ENCODE results near the gene SCAMP4.

SCAMP4 gene

DNA sequence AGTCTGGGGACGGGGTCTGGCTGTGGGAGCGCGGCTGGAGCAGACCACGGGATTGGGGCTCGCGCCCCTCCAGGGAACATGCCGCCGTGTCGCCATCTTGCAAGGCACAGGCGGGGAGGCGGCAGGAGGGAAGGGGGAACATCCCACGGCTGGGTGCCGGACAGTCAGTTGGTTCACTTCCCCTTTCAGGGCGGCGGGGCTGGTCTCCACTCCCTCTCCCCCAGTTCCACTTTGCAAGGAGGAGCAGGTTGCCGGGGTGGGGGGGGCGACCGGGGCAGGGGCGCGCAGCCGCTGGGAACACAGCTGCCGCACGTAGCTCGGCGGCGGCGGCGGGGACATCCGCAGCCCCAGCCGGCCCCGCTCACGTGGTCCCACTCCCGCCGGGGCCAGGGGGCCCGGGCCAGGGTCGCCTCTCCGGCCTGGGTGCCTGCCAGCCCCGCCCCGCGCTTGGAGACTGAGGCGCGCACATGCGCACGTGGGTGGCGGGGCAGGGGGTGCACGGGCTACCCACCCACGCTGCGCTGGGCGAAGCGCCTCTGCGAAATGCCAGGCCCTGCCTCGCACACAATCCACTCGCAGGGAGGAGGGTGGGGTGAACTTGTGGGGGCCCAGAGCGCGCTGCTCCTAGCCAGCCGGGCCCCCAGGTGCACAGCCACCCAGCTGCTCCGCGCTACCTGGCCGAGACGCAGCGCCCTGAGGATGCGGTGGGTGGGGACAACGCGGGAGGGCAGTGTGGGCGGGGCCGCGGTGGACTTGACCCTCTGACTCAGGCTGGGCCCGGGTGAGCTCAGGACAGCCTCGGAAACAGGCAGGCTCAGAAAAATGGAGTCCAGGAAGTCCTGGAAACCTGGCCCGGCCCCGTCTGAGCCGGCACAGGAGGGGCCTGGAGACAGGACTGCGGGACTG is 48.2 kb upstream of the SCAMP4 start:
- peak overlapping the region; percentile 99 for H3K4me2 ChIP-seq (ENCODE audit: low read length)
- H3K36me3 ChIP-seq (replicated peaks; ENCODE audit: low read depth, low read length) = no peaks in the 10 kb centered on the region
- H3K9me3 ChIP-seq (ENCODE audit: insufficient read depth, low read length) = no peaks in the 10 kb centered on the region
- TF ChIP-seq, protein P1, sequence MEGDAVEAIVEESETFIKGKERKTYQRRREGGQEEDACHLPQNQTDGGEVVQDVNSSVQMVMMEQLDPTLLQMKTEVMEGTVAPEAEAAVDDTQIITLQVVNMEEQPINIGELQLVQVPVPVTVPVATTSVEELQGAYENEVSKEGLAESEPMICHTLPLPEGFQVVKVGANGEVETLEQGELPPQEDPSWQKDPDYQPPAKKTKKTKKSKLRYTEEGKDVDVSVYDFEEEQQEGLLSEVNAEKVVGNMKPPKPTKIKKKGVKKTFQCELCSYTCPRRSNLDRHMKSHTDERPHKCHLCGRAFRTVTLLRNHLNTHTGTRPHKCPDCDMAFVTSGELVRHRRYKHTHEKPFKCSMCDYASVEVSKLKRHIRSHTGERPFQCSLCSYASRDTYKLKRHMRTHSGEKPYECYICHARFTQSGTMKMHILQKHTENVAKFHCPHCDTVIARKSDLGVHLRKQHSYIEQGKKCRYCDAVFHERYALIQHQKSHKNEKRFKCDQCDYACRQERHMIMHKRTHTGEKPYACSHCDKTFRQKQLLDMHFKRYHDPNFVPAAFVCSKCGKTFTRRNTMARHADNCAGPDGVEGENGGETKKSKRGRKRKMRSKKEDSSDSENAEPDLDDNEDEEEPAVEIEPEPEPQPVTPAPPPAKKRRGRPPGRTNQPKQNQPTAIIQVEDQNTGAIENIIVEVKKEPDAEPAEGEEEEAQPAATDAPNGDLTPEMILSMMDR (IDR thresholded peaks at IDR 0.05; ENCODE audit: low read depth, low read length) = no peak
- no peak for TF ChIP-seq EZH2phosphoT487 (IDR thresholded peaks at IDR 0.05; ENCODE audit: low read depth)
- H3K79me2 ChIP-seq (ENCODE audit: low read length) = peaks cover 99% of the 10 kb centered on the region
- H3K9ac ChIP-seq (ENCODE audit: low read length) = peak overlapping the region; percentile 97
- H3K4me1 ChIP-seq (ENCODE audit: low read length) = peaks cover 77% of the 10 kb centered on the region
- peak overlapping the region; percentile 89 for H3K27ac ChIP-seq (ENCODE audit: low read length)
- H3K27me3 ChIP-seq (ENCODE audit: low read depth, low read length) = no peaks in the 10 kb centered on the region
- peak overlapping the region; percentile 90 for H3K4me3 ChIP-seq (ENCODE audit: low read length)
- peaks cover 60% of the 10 kb centered on the region for H4K20me1 ChIP-seq (ENCODE audit: insufficient read depth, low read length)
- H2AFZ ChIP-seq (ENCODE audit: low read depth, low read length) = no peak overlapping the region

DNA sequence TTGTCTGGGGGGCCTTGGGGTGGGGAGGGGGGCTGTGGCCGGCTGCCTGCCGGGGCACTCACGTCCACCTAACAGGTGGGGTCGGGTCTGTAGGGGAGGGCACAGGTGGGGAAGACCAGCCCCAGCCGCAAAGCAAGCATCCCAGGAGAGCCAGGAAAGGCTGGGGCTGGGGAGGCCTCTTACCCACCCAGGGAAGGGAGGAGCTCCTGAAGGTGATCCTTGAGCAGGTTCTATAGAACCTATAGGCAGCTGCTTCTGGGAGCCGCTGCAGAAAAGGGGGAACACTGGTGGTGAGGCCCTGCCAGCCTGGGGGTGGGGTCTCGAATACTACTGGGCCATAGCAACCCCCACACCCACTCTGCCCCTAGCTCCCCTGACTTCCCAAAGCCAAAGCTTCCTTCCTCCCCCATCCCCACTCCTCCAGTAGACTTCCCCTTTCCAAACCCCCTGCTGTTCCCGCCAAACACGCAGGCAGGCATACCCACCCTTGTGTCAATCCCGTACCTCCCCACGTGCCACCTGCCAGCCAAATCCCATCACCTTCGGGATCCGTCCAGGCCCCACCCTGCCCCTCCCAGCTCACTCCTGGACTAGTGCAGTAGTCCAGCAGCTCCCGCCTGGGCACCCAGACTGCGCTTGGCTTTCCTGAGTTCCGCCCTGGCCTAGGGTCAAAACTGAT is 47.4 kb upstream of the SCAMP4 start:
- no peak overlapping the region for H2AFZ ChIP-seq (ENCODE audit: low read depth, low read length)
- H3K27me3 ChIP-seq (ENCODE audit: low read depth, low read length) = no peaks in the 10 kb centered on the region
- H3K27ac ChIP-seq (ENCODE audit: low read length) = peak overlapping the region; percentile 89
- peak overlapping the region; percentile 97 for H3K9ac ChIP-seq (ENCODE audit: low read length)
- no peaks in the 10 kb centered on the region for H3K36me3 ChIP-seq (replicated peaks; ENCODE audit: low read depth, low read length)
- peak overlapping the region; percentile 90 for H3K4me3 ChIP-seq (ENCODE audit: low read length)
- no peaks in the 10 kb centered on the region for H3K9me3 ChIP-seq (ENCODE audit: insufficient read depth, low read length)
- peaks cover 77% of the 10 kb centered on the region for H3K4me1 ChIP-seq (ENCODE audit: low read length)
- peak overlapping the region; percentile 99 for H3K4me2 ChIP-seq (ENCODE audit: low read length)
- peaks cover 64% of the 10 kb centered on the region for H4K20me1 ChIP-seq (ENCODE audit: insufficient read depth, low read length)
- TF ChIP-seq, protein P1 (IDR thresholded peaks at IDR 0.05; ENCODE audit: low read depth, low read length) = no peak
- no peak for TF ChIP-seq EZH2phosphoT487 (IDR thresholded peaks at IDR 0.05; ENCODE audit: low read depth)
- peaks cover 100% of the 10 kb centered on the region for H3K79me2 ChIP-seq (ENCODE audit: low read length)

DNA sequence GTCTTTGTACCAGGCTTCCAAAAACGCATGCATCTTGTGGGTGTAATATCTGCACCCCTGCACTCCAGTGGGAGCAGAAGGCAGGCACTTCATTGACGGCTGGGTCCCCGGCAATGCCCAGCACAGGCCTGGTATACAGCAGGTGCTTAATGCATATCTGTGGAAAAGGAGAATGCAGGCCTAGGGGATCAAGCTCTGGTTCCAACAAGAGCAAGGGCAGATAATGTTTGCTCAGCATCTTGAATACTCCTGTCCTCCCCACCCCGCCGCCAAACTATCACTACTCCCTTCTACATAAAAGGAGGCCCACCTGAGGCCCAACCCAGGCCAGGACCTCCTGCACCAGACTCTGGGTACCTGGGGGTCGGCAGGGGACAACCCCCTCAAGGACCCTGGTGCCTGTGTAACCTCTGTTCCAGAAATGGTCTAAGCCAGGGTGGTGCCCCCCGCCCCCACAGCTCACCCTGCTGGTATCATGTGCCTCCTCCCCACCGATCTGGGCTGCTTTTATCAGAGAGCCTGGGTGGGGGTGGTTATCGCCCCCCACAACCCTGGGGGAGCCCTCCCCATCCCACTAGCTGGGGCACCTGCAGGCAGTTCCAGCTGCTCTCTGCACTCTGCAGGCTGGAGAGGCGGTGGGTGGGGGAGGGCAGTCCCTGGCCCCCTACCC is 46.7 kb upstream of the SCAMP4 start:
- TF ChIP-seq, protein P1 (IDR thresholded peaks at IDR 0.05; ENCODE audit: low read depth, low read length) = no peak
- TF ChIP-seq EZH2phosphoT487 (IDR thresholded peaks at IDR 0.05; ENCODE audit: low read depth) = no peak
- Histone ChIP-seq H3K27ac (ENCODE audit: low read length) (peak overlapping the region; percentile 89), H3K79me2 (ENCODE audit: low read length) (peaks cover 97% of the 10 kb centered on the region), H3K4me2 (ENCODE audit: low read length) (peak overlapping the region; percentile 99), H2AFZ (ENCODE audit: low read depth, low read length) (no peak overlapping the region), H3K4me3 (ENCODE audit: low read length) (peak overlapping the region; percentile 90; the same call in 1 of the 2 replicates), H3K9ac (ENCODE audit: low read length) (no peak overlapping the region), H4K20me1 (ENCODE audit: insufficient read depth, low read length) (peaks cover 60% of the 10 kb centered on the region), H3K9me3 (ENCODE audit: insufficient read depth, low read length) (no peaks in the 10 kb centered on the region), H3K36me3 (replicated peaks; ENCODE audit: low read depth, low read length) (no peaks in the 10 kb centered on the region), H3K27me3 (ENCODE audit: low read depth, low read length) (no peaks in the 10 kb centered on the region), H3K4me1 (ENCODE audit: low read length) (peaks cover 71% of the 10 kb centered on the region)

All from OCI-LY3 (cell line).